Stimulated activated naive CD8-positive, alpha-beta T cell treated with anti-CD3 and anti-CD28 coated beads, Interleukin-15, Interleukin-2, amounts not matched to agents 100 ng/mL and 50 ng/mL, for 24 hours (primary cell): ENCODE measurements around the gene TMBIM6.

Source experiments
- H3K27ac Mint-ChIP-seq: one replicate; pipeline ENCODE4 v1.8.0; 2021; ENCODE audit warnings: mild to moderate bottlenecking, mixed read lengths
- H3K27me3 Mint-ChIP-seq: one replicate; pipeline ENCODE4 v1.8.0; 2021; ENCODE audit warnings: mixed read lengths
- H3K36me3 Mint-ChIP-seq: one replicate; pipeline ENCODE4 v1.8.0; 2021; ENCODE audit warnings: low read depth, mixed read lengths
- H3K4me1 Mint-ChIP-seq: one replicate; pipeline ENCODE4 v1.8.0; 2021; ENCODE audit warnings: low read depth, mixed read lengths
- H3K4me3 Mint-ChIP-seq: one replicate; pipeline ENCODE4 v1.8.0; 2021; ENCODE audit warnings: mild to moderate bottlenecking, mixed read lengths
- H3K9me3 Mint-ChIP-seq: one replicate; pipeline ENCODE4 v1.8.0; 2021; ENCODE audit warnings: mixed read lengths

TMBIM6 gene, protein sequence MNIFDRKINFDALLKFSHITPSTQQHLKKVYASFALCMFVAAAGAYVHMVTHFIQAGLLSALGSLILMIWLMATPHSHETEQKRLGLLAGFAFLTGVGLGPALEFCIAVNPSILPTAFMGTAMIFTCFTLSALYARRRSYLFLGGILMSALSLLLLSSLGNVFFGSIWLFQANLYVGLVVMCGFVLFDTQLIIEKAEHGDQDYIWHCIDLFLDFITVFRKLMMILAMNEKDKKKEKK

GRCh38 chr12:49740930-49741881, at the start of gene TMBIM6:
TSS of gene TMBIM6 (plus strand) at chr12:49741557. CDS start at chr12:49752494, 10,937 bp downstream.
- H3K27me3 Mint-ChIP-seq: no peaks in the 10 kb centered on the region
- H3K4me1 Mint-ChIP-seq: peaks cover 52% of the 10 kb centered on the region
- peaks cover 32% of the 10 kb centered on the region for H3K36me3 Mint-ChIP-seq
- H3K9me3 Mint-ChIP-seq: no peaks in the 10 kb centered on the region
- peak within 1 kb of the TSS; percentile 100 for H3K27ac Mint-ChIP-seq
- peak within 1 kb of the TSS; percentile 100 for H3K4me3 Mint-ChIP-seq

DNA sequence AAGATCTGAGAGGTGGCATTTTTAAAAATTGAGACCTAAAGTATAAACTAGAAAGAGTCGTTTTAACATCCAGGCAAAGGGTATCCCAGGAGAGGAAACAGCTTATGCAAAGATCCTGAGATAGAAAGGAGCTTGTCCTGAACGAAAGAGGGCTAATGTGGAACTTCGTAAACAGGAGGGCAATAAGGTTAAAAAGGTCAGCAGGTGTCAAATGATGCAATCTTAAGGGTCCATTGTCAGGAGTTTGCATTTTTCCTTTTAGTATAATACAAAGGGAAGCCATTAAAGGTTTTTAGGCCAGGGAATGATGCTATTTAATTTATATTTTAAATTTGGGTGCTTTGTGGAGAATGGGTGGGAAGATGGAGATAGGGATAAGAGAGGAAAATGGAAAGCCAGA, 48.5 kb upstream of the TMBIM6 start:
- Mint-ChIP-seq H3K4me1 (peaks cover 55% of the 10 kb centered on the region), H3K9me3 (no peaks in the 10 kb centered on the region), H3K27me3 (no peaks in the 10 kb centered on the region), H3K27ac (no peak overlapping the region), H3K36me3 (peaks cover 9% of the 10 kb centered on the region), H3K4me3 (no peak overlapping the region)

GRCh38 chr12:49693931-49694444, 47.4 kb upstream of the TMBIM6 start:
- Mint-ChIP-seq H3K4me3 (no peak overlapping the region), H3K27ac (no peak overlapping the region), H3K36me3 (peaks cover 9% of the 10 kb centered on the region), H3K27me3 (no peaks in the 10 kb centered on the region), H3K4me1 (peaks cover 56% of the 10 kb centered on the region), H3K9me3 (no peaks in the 10 kb centered on the region)

- Mint-ChIP-seq H3K27me3 (no peaks in the 10 kb centered on the region), H3K36me3 (peaks cover 9% of the 10 kb centered on the region), H3K27ac (peak overlapping the region; percentile 37), H3K4me3 (no peak overlapping the region), H3K9me3 (no peaks in the 10 kb centered on the region), H3K4me1 (peaks cover 57% of the 10 kb centered on the region)
These were observed 44.6 kb upstream of the TMBIM6 start for GRCh38 chr12:49696723-49697122.

DNA sequence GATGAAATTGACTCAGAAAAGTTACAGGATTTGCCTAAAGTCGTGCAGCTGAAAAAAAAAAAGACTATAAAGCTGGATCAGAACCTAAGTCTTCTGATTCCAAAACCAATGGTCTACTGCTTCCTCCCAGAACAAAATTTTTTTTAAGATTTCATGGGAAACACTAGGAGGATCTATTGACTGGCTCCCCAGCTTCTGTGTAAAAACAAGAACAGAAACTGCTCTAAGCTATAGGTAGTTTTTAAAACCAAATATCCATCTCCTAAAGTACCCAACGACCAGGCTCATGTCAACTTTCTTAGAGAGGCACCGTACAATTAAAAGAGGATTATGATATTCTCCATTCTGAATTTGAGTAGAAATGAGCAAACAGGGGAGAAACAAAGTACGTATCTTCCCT, 43.5 kb upstream of the TMBIM6 start:
- Mint-ChIP-seq H3K27me3 (no peaks in the 10 kb centered on the region), H3K27ac (no peak overlapping the region), H3K36me3 (peaks cover 3% of the 10 kb centered on the region), H3K4me1 (peaks cover 68% of the 10 kb centered on the region), H3K9me3 (no peaks in the 10 kb centered on the region), H3K4me3 (peak overlapping the region; percentile 69)

GRCh38 chr12:49698619-49699545, 42.5 kb upstream of the TMBIM6 start:
- Mint-ChIP-seq H3K4me1 (peaks cover 75% of the 10 kb centered on the region), H3K36me3 (peaks cover 3% of the 10 kb centered on the region), H3K27me3 (no peaks in the 10 kb centered on the region), H3K27ac (peak overlapping the region; percentile 79), H3K4me3 (peak overlapping the region; percentile 69), H3K9me3 (no peaks in the 10 kb centered on the region)

GRCh38 chr12:49702009-49702408, 39.3 kb upstream of the TMBIM6 start:
- Mint-ChIP-seq H3K4me3 (no peak overlapping the region), H3K36me3 (no peaks in the 10 kb centered on the region), H3K4me1 (peaks cover 88% of the 10 kb centered on the region), H3K27ac (no peak overlapping the region), H3K27me3 (no peaks in the 10 kb centered on the region), H3K9me3 (no peaks in the 10 kb centered on the region)

DNA sequence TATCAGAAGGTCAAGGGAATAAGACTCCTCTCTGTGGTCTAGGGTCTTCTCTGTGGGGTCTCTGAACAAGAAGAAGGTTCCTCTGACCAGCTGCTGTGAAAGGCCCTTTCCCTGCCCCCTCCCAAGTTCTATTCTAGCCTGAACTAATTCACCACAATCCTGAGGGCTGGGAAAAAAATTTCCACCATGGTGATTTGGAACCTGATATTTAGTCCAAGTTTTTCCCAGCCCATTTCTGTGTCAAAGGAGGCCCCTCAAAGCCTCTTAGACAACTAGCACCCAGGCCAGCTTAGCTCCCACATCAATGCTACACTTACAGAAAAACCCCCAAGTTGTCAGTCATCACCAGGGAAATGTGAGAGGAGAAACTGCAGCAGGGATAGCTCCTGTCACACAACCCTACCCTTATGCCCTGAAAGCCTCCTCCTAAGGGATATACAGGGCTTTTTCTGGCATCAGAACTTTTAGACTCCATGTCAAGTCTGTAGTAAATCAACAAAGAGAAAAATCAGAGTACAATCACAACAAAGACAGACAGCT, 38.6 kb upstream of the TMBIM6 start:
- Mint-ChIP-seq H3K4me1 (peaks cover 84% of the 10 kb centered on the region), H3K27ac (peak overlapping the region; percentile 85), H3K9me3 (no peaks in the 10 kb centered on the region), H3K27me3 (no peaks in the 10 kb centered on the region), H3K36me3 (no peaks in the 10 kb centered on the region), H3K4me3 (peak overlapping the region; percentile 62)

DNA sequence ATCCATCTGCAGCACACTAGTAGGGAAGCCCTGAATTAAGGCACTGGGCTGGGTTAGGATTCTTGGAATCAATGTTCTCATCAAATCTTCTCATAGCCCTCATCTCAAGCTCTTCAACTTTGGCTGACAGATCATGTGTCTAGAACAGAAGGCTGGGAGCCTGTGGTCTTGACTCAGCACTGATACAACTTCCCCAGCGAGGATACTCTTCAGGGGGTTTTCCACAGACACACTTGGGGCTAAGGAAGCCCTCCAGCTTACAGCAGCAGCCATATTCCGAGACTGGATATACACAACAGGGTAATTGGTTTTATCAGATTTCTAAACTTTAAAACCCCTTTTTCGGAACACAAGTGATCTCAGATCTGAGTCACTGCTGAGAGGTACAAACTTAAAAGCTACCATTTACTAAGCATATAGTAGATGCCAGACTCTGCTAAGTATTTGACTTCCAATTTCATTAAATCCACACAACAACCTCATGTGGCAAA, 37.7 kb upstream of the TMBIM6 start:
- no peaks in the 10 kb centered on the region for H3K9me3 Mint-ChIP-seq
- no peaks in the 10 kb centered on the region for H3K36me3 Mint-ChIP-seq
- H3K27ac Mint-ChIP-seq: peak overlapping the region; percentile 85
- H3K27me3 Mint-ChIP-seq: no peaks in the 10 kb centered on the region
- H3K4me3 Mint-ChIP-seq: peak overlapping the region; percentile 62
- peaks cover 79% of the 10 kb centered on the region for H3K4me1 Mint-ChIP-seq

GRCh38 chr12:49705479-49706134, 35.8 kb upstream of the TMBIM6 start:
- H3K36me3 Mint-ChIP-seq: no peaks in the 10 kb centered on the region
- H3K4me1 Mint-ChIP-seq: peaks cover 60% of the 10 kb centered on the region
- peak overlapping the region; percentile 86 for H3K4me3 Mint-ChIP-seq
- peaks cover 4% of the 10 kb centered on the region for H3K27me3 Mint-ChIP-seq
- peak overlapping the region; percentile 85 for H3K27ac Mint-ChIP-seq
- no peaks in the 10 kb centered on the region for H3K9me3 Mint-ChIP-seq

GRCh38 chr12:49706351-49707127, 34.8 kb upstream of the TMBIM6 start:
- H3K36me3 Mint-ChIP-seq: no peaks in the 10 kb centered on the region
- peak overlapping the region; percentile 85 for H3K27ac Mint-ChIP-seq
- peaks cover 4% of the 10 kb centered on the region for H3K27me3 Mint-ChIP-seq
- no peaks in the 10 kb centered on the region for H3K9me3 Mint-ChIP-seq
- peaks cover 54% of the 10 kb centered on the region for H3K4me1 Mint-ChIP-seq
- H3K4me3 Mint-ChIP-seq: peak overlapping the region; percentile 86

DNA sequence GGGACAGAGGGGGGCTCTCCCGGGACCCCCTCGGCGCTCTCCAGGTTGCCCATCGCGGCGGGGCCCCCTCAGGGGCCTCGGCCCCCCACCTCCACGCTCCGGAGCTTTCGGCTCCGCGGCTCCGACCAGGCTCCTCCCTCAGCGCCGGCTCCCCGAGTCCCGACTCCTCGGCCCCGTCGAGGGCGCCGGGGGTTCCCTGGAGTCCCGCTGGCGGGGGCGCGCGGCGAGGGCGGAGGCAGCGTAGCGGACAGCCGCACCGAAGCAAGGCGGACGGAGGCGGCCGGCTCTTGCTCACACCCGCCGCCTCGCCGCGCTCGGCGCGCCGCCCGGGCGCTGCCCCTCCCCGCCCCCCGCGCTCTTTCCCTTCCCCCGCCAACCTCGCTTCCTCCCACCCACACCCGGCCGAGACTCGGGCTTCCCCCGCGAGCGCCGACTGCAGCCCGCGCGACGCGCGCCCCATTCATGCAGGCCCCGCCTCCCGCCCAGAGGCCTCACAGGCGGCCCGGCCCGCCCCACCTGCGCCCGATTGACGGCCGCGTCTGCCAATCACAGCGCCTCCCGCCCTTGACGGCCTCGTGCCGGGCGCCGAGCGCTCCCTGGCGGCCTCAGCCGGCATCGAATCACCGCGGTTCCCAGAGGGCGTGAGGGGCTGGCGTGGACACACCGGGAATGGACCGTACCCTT, 34.1 kb upstream of the TMBIM6 start, which contains the start of gene FMNL3:
TSS of gene FMNL3 (minus strand) at position 278 of the 684 bp plus-strand sequence. CDS start at position 53, 225 bp downstream.
- peaks cover 47% of the 10 kb centered on the region for H3K4me1 Mint-ChIP-seq
- peak within 1 kb of the TSS; percentile 86 for H3K4me3 Mint-ChIP-seq

More for the DNA sequence above, 34.1 kb upstream of the TMBIM6 start, which contains the start of gene FMNL3:
- no peaks in the 10 kb centered on the region for H3K9me3 Mint-ChIP-seq
- H3K36me3 Mint-ChIP-seq: no peaks in the 10 kb centered on the region
- peak within 1 kb of the TSS; percentile 85 for H3K27ac Mint-ChIP-seq
- H3K27me3 Mint-ChIP-seq: peaks cover 8% of the 10 kb centered on the region
